ENCODE measurements around the gene FANCF.
"Not testable (repeated sequence)": the region's sequence is repeated elsewhere in the genome, so short reads cannot be mapped to it uniquely, and the experiment has no call there.

FANCF gene

DNA sequence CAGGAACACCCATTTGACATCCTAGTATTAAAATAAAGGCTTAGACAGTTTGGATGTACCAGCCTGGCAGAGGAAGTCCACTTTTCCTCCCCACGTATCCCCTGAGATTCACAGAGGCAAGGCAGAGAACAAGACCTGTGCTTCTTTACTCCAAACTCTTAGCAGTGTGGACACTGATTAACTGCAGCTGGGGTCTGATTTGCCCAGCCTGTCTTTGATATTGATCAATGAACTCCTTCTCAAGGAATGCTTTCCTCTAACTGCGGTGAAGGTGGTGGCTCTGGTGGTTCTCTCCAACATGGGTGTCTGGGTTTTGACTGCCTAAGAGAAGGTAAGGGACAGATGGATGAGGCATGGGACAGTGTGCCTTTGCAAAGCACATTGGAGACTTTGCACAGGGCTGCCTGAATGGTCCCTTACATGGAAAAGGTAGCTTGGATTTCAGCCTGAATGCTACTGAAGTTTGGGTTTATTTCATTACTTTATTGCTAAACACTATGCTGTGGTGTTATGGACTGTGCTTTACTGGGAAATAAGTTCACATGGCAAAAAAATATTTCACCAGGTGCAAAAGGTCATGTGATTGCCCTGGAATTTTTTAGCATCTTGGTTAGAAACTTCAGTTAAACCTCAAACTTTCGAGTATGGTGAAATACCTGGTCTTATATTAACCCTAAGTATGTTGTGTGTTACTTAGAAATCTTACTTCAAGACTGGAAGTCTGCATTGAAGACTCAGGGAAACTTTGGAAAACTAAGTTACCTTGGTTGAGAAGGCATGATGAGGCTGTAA is 42.6 kb upstream of the FANCF start:
- H3K4me3 ChIP-seq (ENCODE audit: low read length) = no peak overlapping the region
- TF ChIP-seq, protein P1, sequence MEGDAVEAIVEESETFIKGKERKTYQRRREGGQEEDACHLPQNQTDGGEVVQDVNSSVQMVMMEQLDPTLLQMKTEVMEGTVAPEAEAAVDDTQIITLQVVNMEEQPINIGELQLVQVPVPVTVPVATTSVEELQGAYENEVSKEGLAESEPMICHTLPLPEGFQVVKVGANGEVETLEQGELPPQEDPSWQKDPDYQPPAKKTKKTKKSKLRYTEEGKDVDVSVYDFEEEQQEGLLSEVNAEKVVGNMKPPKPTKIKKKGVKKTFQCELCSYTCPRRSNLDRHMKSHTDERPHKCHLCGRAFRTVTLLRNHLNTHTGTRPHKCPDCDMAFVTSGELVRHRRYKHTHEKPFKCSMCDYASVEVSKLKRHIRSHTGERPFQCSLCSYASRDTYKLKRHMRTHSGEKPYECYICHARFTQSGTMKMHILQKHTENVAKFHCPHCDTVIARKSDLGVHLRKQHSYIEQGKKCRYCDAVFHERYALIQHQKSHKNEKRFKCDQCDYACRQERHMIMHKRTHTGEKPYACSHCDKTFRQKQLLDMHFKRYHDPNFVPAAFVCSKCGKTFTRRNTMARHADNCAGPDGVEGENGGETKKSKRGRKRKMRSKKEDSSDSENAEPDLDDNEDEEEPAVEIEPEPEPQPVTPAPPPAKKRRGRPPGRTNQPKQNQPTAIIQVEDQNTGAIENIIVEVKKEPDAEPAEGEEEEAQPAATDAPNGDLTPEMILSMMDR (IDR thresholded peaks at IDR 0.05; ENCODE audit: insufficient read depth, low read depth, low read length, missing control alignments) = no peak
- no peak for DNase-seq (ENCODE audit: low read depth)

DNA sequence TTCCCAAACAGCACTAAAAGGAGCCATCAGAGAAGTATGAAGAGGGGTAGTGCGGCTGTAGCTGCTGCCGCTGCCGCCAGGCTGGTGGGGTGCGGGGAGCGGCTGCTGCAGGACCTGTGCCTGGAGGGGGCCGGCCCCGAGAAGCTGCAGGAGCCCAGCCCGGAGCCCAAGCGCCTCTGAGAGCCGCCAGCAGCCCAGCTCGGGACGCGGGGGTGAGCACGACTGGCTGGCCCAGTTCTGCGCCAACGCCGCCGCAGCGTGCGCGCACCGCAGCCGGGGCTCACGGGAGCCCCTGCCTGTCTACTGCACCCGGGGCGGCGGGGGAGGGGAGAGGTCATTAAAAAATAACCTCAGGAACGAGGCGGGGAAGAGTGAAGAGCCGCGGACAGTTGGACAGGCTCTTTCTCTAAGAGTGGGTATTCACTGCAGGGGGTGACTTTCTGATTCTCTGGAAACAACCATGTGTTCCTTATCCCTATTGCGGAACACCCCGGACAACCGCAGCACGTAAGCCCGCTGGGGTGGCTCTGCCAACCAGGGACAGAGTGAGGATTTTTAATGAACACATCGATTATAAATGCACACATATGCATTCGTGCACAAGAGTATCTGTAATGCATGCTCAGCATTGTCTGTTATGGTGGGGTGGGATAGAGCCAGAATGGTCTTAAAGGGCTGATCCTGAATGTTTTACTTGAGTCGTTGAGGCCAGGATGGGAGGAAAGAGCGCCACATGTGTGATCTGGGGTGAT is 41.2 kb upstream of the FANCF start:
- H3K4me3 ChIP-seq (ENCODE audit: low read length) = peak overlapping the region; percentile 9
- peak; percentile 5 for DNase-seq (ENCODE audit: low read depth)
- TF ChIP-seq, protein P1 (IDR thresholded peaks at IDR 0.05; ENCODE audit: insufficient read depth, low read depth, low read length, missing control alignments) = no peak

DNA sequence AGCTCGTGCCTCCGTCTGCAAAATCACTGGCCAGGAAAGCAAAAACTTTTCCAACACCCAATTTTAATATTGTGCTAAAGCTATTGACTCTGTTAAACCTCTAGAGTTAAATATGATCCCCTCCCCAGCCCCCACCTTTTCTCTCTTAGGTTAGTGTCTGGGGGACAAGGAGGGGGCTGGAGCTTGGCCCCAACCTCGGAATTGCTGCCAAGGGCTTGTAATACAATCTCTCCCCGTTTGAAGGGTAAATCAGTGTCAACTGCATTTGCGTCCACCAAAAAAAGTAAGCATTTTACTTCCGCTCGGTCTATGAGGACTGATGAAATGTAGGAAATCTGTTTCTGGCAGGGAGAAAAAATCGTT is 40.7 kb upstream of the FANCF start, which contains the start of gene GAS2:
GAS2 (plus strand) TSS at position 287 of the 363 bp plus-strand sequence. CDS start 8,259 bp downstream, outside the sequence.
- peak within 1 kb of the TSS; percentile 9 for H3K4me3 ChIP-seq (ENCODE audit: low read length)
- no peak for DNase-seq (ENCODE audit: low read depth)
- TF ChIP-seq, protein P1 (IDR thresholded peaks at IDR 0.05; ENCODE audit: insufficient read depth, low read depth, low read length, missing control alignments) = no peak

DNA sequence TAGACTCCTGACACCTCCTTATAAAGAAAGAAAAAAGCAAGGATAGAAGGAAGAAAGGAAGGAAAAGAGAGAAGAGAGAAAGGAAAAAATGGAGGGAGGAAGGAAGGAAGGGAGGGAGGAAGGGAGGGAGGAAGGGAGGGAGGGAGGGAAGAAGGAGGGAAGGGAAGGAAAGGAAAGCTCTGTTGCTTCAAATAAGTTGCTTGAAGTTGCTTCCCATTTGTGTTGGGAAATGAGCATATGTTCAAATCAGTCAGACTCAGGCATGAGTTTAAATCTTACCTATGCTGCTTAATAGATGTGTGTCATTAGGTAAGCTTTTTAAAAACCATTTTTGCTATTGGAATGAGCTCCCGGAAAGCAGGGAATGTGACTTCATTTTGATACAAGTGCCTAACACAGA is 34.2 kb upstream of the FANCF start:
- no peak overlapping the region for H3K4me3 ChIP-seq (ENCODE audit: low read length)
- TF ChIP-seq, protein P1 (IDR thresholded peaks at IDR 0.05; ENCODE audit: insufficient read depth, low read depth, low read length, missing control alignments) = no peak
- no peak for DNase-seq (ENCODE audit: low read depth)

DNA sequence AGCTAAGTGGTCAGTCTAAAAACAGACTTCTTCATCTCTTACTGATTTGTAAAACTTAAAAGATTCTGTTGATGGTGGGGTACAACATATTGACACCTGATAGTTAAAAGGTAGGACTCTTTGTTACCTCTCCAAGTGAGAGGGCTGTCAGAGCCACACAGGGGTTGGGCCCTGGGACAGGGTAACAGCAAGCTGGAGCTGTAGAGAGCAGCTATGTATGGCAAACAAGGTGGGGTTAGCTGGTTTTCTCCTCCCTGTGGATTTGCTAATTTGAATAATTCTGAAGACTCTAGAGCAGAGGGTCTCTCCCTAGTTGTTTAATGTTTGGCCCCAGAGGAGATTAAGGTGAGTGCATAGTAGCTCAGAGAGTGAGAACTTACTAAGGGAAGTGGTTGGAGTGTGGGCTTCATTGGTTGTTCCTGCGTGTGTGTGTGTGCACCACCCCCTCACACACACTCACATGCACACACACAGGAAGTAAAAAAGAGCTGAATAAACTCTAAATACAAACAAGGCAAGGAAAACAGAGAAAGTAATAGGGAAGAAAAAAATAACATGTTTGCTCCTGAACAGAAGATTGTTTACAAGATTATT is 31.6 kb upstream of the FANCF start:
- H3K4me3 ChIP-seq (ENCODE audit: low read length) = no peak overlapping the region
- TF ChIP-seq, protein P1 (IDR thresholded peaks at IDR 0.05; ENCODE audit: insufficient read depth, low read depth, low read length, missing control alignments) = no peak
- no peak for DNase-seq (ENCODE audit: low read depth)

DNA sequence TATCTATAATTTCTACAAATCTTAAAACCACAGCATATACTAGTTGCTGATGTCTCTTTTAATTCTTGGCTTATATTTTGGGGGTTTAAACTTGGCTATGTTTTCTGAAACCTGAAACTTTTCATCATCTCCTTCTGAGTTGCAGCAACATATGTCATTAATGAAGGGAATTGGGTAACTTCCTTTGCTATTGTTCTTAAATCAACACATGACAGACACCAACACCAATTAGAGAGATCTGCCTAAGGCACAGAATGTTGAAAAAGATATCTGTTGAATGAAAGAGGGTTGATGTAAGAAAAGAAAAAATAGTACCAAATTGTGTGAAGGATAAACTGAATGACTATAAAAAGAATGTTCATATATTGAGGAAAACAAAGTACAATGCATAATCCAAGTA is 30.5 kb upstream of the FANCF start:
- TF ChIP-seq, protein P1 (IDR thresholded peaks at IDR 0.05; ENCODE audit: insufficient read depth, low read depth, low read length, missing control alignments) = no peak
- peak; percentile 55 for DNase-seq (ENCODE audit: low read depth)
- H3K4me3 ChIP-seq (ENCODE audit: low read length) = no peak overlapping the region

DNA sequence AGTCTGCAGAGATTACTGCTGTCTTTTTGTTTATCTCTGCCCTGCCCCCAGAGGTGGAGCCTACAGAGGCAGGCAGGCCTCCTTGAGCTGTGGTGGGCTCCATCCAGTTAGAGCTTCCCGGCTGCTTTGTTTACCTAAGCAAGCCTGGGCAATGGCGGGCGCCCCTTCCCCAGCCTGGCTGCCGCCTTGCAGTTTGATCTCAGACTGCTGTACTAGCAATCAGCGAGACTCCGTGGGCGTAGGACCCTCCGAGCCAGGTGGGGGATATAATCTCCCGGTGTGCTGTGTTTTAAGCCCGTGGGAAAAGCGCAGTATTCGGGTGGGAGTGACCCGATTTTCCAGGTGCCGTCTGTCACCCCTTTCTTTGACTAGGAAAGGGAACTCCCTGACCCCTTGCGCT is 26.7 kb upstream of the FANCF start:
- not testable (repeated sequence) for DNase-seq (ENCODE audit: low read depth); H3K4me3 ChIP-seq (ENCODE audit: low read length)
